Activated naive CD8-positive, alpha-beta T cell treated with anti-CD3 and anti-CD28 coated beads, Interleukin-2, amount 50 U/mL, for 24 hours (primary cell): Measurements from ENCODE around the gene UBAC2.
A peak's percentile ranks its signal among the peaks of the same experiment; 100 is the strongest.

Source experiments
- ATAC-seq: fragments of 150-1000 bp; cut with Tn5 transposase; one replicate; pipeline ENCODE4 v1.10.0; 2021
- DNase-seq: peaks from one replicate; pipeline ENCODE4 v3.0.0; 2021
- H3K27ac Mint-ChIP-seq: one replicate; pipeline ENCODE4 v1.8.0; 2021; ENCODE audit warnings: mild to moderate bottlenecking, mixed read lengths
- H3K27me3 Mint-ChIP-seq: one replicate; pipeline ENCODE4 v1.8.0; 2021; ENCODE audit warnings: mixed read lengths
- H3K36me3 Mint-ChIP-seq: one replicate; pipeline ENCODE4 v1.8.0; 2021; ENCODE audit warnings: low read depth, mixed read lengths
- H3K4me1 Mint-ChIP-seq: one replicate; pipeline ENCODE4 v1.8.0; 2021; ENCODE audit warnings: mixed read lengths
- H3K4me3 Mint-ChIP-seq: one replicate; pipeline ENCODE4 v1.8.0; 2021; ENCODE audit warnings: mild to moderate bottlenecking, moderate library complexity, mixed read lengths
- H3K9me3 Mint-ChIP-seq: one replicate; pipeline ENCODE4 v1.8.0; 2021; ENCODE audit warnings: mixed read lengths

The UBAC2 gene

DNA sequence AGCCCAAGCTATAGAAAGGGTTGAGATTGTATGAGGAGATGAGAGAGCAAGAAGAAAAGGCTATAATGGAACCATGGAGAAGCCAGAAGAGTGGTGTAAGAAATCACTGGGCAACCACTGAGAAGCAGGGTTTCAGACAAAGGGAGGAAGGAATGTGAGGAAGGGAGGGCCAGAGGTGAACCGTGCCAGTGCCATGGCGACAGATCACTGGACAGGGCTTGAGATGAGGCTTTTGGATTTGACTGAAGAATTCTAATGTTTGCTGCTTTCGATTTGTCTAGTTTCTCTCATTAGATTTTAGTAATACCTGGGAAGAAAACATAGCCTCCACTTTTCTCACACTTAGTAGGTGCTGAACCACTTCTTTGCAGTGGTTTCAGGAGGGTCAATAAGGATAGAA lies 112.8 kb downstream of the UBAC2 start:
- Mint-ChIP-seq H3K4me1 (peaks cover 88% of the 10 kb centered on the region), H3K27ac (peak overlapping the region; percentile 98), H3K27me3 (no peaks in the 10 kb centered on the region), H3K4me3 (peak overlapping the region; percentile 73), H3K9me3 (no peaks in the 10 kb centered on the region), H3K36me3 (peaks cover 51% of the 10 kb centered on the region)
- ATAC-seq (no peak), DNase-seq (no peak)

DNA sequence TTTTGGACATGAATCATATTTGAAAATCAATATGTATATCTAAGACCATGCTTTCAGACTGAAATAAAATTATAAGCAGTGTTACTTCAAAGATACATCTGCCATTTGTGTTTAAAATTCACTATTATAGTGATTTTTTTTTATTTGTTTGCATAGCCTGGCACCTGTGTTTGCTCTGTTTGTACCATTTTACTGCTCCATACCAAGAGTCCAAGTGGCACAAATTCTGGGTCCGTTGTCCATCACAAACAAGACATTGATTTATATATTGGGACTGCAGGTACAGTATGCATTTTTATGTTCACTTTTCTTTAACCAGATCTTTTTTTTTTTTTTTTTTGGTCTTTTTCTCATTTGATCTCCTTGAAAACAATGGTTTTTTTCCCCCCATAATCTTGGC lies 113.3 kb downstream of the UBAC2 start:
- peaks cover 88% of the 10 kb centered on the region for H3K4me1 Mint-ChIP-seq

DNA sequence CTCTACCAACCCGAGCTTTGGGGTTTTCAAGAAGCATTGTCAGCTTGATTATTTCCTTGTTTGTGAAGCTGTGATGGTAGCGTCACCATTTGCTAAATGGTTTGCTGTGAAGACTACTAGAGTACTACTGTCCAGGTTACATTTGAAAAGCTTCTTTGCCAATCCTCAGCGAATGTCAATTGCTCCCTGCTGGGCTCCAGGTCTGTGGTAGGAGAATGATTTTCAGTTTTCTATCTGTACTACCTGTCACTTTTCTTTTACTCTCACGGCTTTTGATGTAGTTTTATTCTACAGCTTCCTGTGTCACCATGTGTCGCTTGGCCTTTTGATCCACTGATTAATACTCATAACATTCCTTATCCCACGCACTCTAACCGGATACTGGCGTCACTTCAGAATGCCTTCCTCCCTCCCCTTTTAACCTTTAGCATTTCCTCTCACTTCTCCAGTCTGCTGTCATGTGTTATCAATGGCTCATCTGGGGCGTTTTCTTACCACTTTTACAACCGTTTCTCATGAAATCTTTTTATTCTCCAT lies 114.1 kb downstream of the UBAC2 start:
- Mint-ChIP-seq H3K27ac (peak overlapping the region; percentile 98), H3K27me3 (no peaks in the 10 kb centered on the region), H3K4me1 (peaks cover 86% of the 10 kb centered on the region), H3K9me3 (no peaks in the 10 kb centered on the region), H3K36me3 (peaks cover 50% of the 10 kb centered on the region), H3K4me3 (peak overlapping the region; percentile 73)
- peak; percentile 74 for ATAC-seq
- peak; percentile 64 for DNase-seq

More for the DNA sequence above, 113.3 kb downstream of the UBAC2 start:
- peaks cover 52% of the 10 kb centered on the region for H3K36me3 Mint-ChIP-seq
- peak overlapping the region; percentile 98 for H3K27ac Mint-ChIP-seq
- ATAC-seq (no peak), DNase-seq (no peak)
- peak overlapping the region; percentile 73 for H3K4me3 Mint-ChIP-seq
- H3K9me3 Mint-ChIP-seq: no peaks in the 10 kb centered on the region
- H3K27me3 Mint-ChIP-seq: no peaks in the 10 kb centered on the region

DNA sequence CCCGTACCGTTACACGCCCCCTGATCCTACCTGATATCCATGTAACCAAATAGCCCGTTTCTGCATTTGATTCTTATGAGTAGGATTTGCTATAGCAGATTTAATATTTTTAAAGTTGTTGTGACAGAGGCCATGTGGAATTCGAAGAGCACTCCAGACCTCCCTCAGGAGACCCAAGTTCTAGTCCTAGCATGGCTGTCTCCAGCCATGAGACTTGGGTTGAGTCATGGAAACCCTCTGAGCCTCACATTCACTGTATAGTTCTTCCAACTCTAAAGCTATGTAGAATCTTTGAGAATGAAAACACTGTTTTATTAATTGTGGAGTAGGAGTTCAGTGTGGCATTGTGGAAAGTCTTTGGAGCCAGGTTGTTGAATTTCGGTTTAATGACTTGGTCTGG lies 114.5 kb downstream of the UBAC2 start:
- Mint-ChIP-seq H3K4me3 (peak overlapping the region; percentile 73), H3K9me3 (no peaks in the 10 kb centered on the region), H3K27me3 (no peaks in the 10 kb centered on the region), H3K27ac (peak overlapping the region; percentile 98), H3K4me1 (peaks cover 85% of the 10 kb centered on the region), H3K36me3 (peaks cover 47% of the 10 kb centered on the region)
- DNase-seq (no peak), ATAC-seq (peak; percentile 59)

DNA sequence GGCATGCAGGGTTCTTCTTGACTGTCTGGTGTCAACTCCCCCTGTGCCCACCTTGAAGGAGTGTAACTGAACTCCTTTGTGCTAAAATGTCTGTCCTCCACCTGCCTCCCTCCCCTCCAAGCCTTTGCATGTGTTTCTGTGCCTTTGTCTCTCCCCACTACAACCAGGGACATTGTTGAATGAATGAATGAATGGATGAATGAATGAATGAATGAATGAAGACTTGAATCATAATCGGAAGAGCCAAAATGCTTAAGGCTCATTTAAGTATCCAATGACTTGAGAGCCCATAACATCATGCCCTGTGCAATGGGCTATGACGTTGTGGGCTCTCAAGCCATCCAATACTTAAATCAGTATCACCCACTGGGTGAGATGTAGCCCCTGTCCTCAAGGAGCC lies 115.6 kb downstream of the UBAC2 start:
- DNase-seq (no peak), ATAC-seq (no peak)
- Mint-ChIP-seq H3K27ac (peak overlapping the region; percentile 98), H3K4me3 (peak overlapping the region; percentile 5), H3K36me3 (peaks cover 47% of the 10 kb centered on the region), H3K9me3 (no peaks in the 10 kb centered on the region), H3K4me1 (peaks cover 85% of the 10 kb centered on the region), H3K27me3 (no peaks in the 10 kb centered on the region)

DNA sequence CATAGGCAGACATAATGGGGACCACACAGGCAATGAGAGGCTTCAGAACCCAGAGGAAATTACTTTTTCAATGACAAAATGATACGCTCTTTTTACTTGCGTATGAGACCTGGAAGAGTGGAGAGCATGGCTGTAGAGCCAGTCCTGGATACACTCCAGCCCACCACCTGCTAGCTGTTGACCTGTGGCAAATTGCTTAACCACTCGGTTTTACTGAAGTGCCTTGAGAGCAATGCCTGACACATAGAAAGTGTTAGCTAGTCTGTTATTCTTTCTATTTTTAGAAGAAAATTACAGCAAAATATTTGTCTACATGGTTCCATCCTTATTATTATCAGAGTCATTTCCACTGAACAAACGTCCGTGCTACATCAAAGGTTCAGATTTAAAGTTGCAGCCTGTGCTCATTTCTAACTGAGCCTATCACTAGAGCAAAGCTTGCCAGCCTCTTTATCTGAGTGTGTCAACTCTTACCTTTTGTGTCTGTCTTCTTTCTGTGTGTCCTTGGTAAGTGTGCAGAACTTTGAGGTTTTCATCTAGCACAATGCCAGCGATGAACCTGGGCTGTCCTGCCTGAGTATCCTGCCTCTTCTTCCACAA lies 116.1 kb downstream of the UBAC2 start:
- peak overlapping the region; percentile 98 for H3K27ac Mint-ChIP-seq
- H3K27me3 Mint-ChIP-seq: no peaks in the 10 kb centered on the region
- DNase-seq (no peak), ATAC-seq (no peak)
- H3K36me3 Mint-ChIP-seq: peaks cover 47% of the 10 kb centered on the region
- no peaks in the 10 kb centered on the region for H3K9me3 Mint-ChIP-seq
- peaks cover 85% of the 10 kb centered on the region for H3K4me1 Mint-ChIP-seq
- H3K4me3 Mint-ChIP-seq: peak overlapping the region; percentile 29

DNA sequence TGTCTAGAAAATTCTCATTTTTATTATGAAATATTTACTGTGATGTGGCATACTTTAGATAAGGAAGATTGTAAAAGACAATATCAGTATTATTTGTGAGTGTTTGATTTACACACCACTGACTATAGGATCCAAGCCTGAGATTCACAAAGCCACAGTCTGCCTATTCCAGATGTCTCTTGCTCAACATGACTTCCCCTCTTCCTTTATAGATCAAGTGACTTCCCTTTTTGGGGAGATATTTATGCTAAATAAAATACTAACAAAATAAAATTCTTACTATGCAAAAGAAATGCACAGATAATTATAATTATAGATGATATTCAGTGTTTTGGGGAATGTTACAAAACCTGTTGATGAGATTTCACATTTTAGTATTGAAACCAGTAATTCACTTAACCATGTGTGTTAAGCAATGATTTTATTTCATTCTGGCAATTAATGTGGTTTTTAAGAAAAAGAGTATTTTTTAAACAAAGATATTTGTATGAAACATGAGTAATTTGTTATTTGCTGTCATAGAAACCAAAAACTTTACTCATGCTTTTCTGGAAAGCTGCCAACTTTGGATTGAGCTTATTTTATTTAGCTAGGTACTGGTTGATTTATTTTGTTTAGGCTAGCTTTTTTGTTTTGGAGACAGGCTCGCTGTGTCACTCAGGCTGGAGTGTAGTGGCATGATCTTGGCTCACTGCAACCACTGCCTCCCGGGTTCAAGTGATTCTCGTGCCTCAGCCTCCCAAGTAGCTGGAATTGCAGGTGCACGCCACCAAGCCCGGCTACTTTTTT lies 120.2 kb downstream of the UBAC2 start:
- Mint-ChIP-seq H3K4me3 (no peak overlapping the region), H3K36me3 (peaks cover 45% of the 10 kb centered on the region), H3K27me3 (no peaks in the 10 kb centered on the region), H3K9me3 (no peaks in the 10 kb centered on the region), H3K27ac (peak overlapping the region; percentile 98), H3K4me1 (peaks cover 86% of the 10 kb centered on the region)
- ATAC-seq: no peak
- DNase-seq: no peak

DNA sequence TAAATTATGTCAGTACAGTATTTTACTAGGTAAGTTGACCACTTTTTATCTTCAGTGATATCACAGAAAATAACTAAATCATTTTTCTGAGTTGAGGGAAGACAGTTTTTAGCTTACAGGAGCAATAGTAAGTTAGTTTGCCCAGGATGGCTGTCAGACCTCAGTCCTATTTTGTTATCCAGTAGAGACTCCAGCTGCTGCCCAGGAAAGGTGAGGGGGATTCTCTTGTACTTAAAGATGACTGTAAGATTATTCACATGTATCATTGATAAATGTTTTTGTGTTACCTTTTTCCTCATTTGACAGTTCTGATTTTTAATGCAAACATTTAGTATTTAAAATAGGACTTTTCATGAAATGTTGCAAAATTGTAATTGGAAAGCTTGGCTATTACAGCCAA lies 121.1 kb downstream of the UBAC2 start:
- Mint-ChIP-seq H3K4me3 (peak overlapping the region; percentile 62), H3K9me3 (no peaks in the 10 kb centered on the region), H3K27me3 (no peaks in the 10 kb centered on the region), H3K27ac (peak overlapping the region; percentile 98), H3K4me1 (peaks cover 84% of the 10 kb centered on the region), H3K36me3 (peaks cover 39% of the 10 kb centered on the region)
- ATAC-seq (no peak), DNase-seq (no peak)

DNA sequence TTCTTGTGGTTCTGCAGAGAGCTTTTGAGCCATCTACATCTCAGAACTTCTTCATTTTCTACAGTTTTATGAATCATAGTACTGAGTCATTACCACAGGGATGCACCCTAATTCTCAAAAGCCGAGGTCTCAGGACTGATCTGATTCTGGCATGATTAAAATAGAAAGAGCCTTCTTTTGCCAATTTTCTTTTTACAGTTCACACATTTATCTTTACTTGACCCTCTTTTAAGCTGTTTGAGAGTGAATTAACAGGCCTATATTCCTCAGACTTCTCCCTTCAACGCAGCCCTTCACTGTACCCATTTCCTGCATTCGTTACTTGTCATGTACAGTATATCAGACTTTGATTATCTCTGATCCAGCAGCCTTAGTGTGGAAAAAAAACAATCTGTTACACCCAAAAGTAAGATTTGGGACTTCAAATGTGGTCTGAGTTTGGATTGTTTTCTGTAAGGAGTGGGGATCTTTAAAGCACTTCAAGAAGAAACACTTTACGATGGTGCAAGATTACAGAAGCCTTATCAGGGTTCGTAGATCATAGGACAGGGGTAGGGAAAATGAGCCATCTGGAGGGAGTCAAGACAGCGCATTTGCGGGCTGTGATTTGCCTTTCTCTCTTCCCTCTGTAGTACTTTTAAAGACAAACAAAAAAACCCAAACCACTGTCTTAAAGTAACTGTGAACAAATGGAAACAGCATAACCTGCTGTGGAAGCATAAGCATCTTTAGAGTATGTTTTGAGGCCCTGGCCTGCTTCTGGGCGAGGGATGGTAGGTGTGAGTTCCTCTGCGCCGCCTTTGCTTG lies 121.8 kb downstream of the UBAC2 start:
- DNase-seq: no peak
- H3K27me3 Mint-ChIP-seq: no peaks in the 10 kb centered on the region

DNA sequence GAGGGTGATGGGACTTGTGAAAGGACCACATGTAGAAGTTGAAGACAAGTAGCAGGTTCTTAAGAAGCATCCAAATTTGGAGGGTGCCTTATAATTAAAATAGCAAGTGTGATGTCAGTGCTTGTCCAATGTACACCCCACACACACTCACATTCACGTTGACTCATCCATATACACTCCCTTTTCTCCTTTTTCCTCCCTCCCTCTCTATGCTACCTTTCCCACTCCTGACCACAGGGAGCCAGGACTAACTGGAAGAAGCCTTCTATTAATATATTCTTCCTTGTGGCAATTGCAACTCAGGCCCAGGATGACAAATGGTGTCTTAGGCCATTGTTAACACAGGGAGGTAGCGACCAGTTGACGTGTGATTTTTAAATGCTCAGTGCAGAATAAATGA lies 122.8 kb downstream of the UBAC2 start:
- H3K27me3 Mint-ChIP-seq: no peaks in the 10 kb centered on the region
- no peaks in the 10 kb centered on the region for H3K9me3 Mint-ChIP-seq
- peaks cover 84% of the 10 kb centered on the region for H3K4me1 Mint-ChIP-seq
- H3K4me3 Mint-ChIP-seq: no peak overlapping the region
- DNase-seq: no peak
- ATAC-seq: no peak
- H3K36me3 Mint-ChIP-seq: peaks cover 41% of the 10 kb centered on the region
- peak overlapping the region; percentile 98 for H3K27ac Mint-ChIP-seq

More for the DNA sequence above, 121.8 kb downstream of the UBAC2 start:
- Mint-ChIP-seq H3K36me3 (peaks cover 38% of the 10 kb centered on the region), H3K9me3 (no peaks in the 10 kb centered on the region), H3K27ac (peak overlapping the region; percentile 98), H3K4me3 (peak overlapping the region; percentile 62), H3K4me1 (peaks cover 84% of the 10 kb centered on the region)
- ATAC-seq: peak; percentile 88

DNA sequence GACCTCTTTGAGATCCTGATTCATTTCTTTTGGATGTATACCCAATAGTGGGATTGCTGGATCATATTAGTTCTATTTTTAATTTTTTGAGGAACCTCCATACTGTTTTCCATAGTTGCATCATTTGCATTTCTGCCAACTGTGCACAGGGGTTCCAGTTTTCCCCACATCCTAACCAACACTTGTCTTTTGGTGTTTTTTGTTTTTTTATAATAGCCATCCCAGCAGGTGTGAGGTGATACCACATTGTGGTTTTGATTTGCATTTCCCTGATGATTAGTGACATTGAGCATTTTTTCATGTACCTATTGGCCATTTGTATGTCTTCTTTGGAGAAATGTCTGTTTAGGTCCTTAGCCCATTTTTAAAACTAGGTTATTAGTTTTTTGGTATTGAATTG lies 125.4 kb downstream of the UBAC2 start:
- peaks cover 84% of the 10 kb centered on the region for H3K4me1 Mint-ChIP-seq
- H3K36me3 Mint-ChIP-seq: peaks cover 55% of the 10 kb centered on the region

DNA sequence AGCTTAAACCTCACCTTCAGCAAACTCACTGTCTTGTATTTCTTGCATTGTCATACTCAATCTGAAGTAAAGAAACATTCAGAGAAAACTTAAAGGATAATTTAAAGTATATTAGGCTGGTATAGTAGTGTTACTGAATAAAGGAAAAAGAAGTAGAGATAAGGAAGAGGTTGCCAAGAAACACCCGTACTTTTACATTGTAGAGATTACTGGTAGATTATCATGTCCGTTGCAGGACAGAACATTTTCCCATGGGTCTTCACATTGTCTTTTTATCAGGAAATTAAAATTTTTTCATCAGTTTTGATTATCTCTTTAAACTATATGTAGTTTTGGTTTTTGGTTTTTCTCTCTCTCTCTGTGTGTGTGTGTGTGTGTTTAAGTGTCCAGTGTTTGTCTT lies 126.5 kb downstream of the UBAC2 start:
- H3K27ac Mint-ChIP-seq: no peak overlapping the region

More for the DNA sequence above, 125.4 kb downstream of the UBAC2 start:
- peak overlapping the region; percentile 71 for H3K27ac Mint-ChIP-seq
- H3K27me3 Mint-ChIP-seq: no peaks in the 10 kb centered on the region
- ATAC-seq (no peak), DNase-seq (no peak)
- no peak overlapping the region for H3K4me3 Mint-ChIP-seq
- H3K9me3 Mint-ChIP-seq: no peaks in the 10 kb centered on the region

DNA sequence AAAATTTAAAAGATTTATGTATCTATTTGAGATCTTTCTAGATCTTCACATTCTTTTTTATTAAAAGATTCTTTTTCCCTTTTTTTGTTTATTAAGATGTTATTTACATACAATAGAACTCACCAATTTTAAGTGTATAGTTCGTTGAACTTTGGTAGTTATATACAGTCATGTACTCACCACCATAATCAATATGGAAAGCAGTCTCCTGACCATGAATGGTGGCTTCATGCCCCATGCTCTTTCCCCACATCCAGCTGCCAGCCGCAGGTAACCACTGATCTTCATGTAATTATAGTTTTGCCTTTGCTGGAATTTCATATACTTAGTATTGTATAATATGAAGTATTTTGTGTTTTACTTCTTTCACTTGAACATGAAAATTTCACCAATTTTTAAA lies 127.1 kb downstream of the UBAC2 start:
- ATAC-seq: no peak
- H3K27me3 Mint-ChIP-seq: no peaks in the 10 kb centered on the region
- no peaks in the 10 kb centered on the region for H3K9me3 Mint-ChIP-seq
- no peak overlapping the region for H3K27ac Mint-ChIP-seq
- H3K4me1 Mint-ChIP-seq: peaks cover 84% of the 10 kb centered on the region
- no peak for DNase-seq
- no peak overlapping the region for H3K4me3 Mint-ChIP-seq
- peaks cover 69% of the 10 kb centered on the region for H3K36me3 Mint-ChIP-seq

More for the DNA sequence above, 126.5 kb downstream of the UBAC2 start:
- Mint-ChIP-seq H3K4me3 (no peak overlapping the region), H3K4me1 (peaks cover 84% of the 10 kb centered on the region), H3K36me3 (peaks cover 64% of the 10 kb centered on the region), H3K9me3 (no peaks in the 10 kb centered on the region), H3K27me3 (no peaks in the 10 kb centered on the region)
- DNase-seq: no peak
- ATAC-seq: no peak

DNA sequence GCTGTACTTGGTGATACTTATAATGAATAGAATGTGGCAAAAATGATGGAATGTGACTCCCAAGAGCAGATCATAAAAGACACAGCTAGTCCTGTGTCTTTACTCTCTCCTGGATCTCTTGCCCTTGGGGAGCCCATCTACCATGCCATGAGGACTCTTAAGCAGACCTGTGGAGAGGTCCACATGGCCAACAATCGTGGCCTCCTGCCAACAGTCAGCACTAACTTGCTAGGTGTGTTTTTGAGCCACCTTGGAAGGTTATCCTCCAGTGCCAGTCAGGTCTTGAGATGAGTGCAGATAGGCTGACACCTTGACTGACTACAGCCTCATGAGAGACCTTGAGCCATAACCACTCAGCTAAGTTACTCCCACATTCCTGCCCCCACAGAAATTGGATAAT lies 128.8 kb downstream of the UBAC2 start:
- no peaks in the 10 kb centered on the region for H3K9me3 Mint-ChIP-seq
- H3K36me3 Mint-ChIP-seq: peaks cover 67% of the 10 kb centered on the region
- peaks cover 73% of the 10 kb centered on the region for H3K4me1 Mint-ChIP-seq
- H3K27ac Mint-ChIP-seq: peak overlapping the region; percentile 37
- H3K4me3 Mint-ChIP-seq: no peak overlapping the region
- DNase-seq (no peak), ATAC-seq (no peak)
- H3K27me3 Mint-ChIP-seq: no peaks in the 10 kb centered on the region
